ENCODE data around the gene VTI1A. TPM values are rescaled to one million over a fixed set of nuclear protein-coding genes. Genes with fewer than 3 reads are reported as not detected.

VTI1A gene
- total RNA-seq, 2 experiments from 2014 or later: 27.1 to 33.4 TPM

DNA sequence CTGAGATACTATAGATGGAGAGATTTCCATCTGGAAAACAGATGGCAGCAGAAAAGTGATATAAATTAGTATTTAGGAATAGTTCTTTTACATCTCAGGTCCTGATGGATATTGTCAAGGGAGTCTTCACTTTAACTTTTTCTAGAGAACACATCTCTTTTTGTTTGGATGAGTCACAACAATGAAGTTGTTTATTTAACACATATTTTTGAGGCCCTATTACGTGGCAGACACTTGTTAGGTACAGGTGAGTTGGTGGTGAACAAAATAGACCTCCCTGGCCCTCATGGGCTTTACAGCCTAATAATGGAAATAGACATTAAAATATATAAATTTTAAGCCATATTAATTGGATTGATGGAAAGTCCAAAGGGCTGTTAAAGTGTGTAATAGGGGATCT, 168.3 kb downstream of the VTI1A start:
- ATAC-seq: no peak
- H3K36me3 Mint-ChIP-seq (ENCODE audit: low read depth): peaks cover 24% of the 10 kb centered on the region
- no peak overlapping the region for H3K4me3 Mint-ChIP-seq
- no peak for DNase-seq
- H3K27ac Mint-ChIP-seq: no peak overlapping the region
- peaks cover 9% of the 10 kb centered on the region for H3K9me3 Mint-ChIP-seq (ENCODE audit: low read depth)
- intact Hi-C loops (cut with DNase I, micrococcal nuclease): no loop called here
- ChIA-PET POLR2A (no interaction called here), CTCF (no interaction called here)
- no peaks in the 10 kb centered on the region for H3K27me3 Mint-ChIP-seq
- no peaks in the 10 kb centered on the region for H3K4me1 Mint-ChIP-seq

DNA sequence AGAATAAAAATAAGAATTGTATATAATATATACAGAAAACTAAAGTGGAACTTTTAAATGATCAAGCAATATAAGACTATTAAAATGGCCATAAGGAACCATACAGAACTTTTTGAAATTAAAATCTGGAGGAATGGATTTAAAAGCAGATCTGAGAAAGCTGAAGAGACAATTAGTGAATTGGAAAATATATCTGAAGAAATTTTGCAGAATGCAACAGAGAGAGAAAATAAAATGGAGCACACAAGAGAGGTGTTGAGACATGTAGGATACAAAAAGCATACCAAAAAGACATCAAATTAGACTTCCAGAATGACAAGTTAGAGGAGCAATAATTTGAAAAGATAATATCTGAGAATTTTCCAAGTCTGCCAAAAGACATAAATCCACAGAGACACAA, 169.6 kb downstream of the VTI1A start:
- Mint-ChIP-seq H3K27me3 (no peaks in the 10 kb centered on the region), H3K4me3 (no peak overlapping the region), H3K4me1 (no peaks in the 10 kb centered on the region), H3K36me3 (ENCODE audit: low read depth) (peaks cover 20% of the 10 kb centered on the region), H3K9me3 (ENCODE audit: low read depth) (peaks cover 9% of the 10 kb centered on the region), H3K27ac (no peak overlapping the region)
- DNase-seq: no peak
- ChIA-PET POLR2A (no interaction called here), CTCF (no interaction called here)
- intact Hi-C loops (cut with DNase I, micrococcal nuclease): no loop called here
- ATAC-seq: no peak

DNA sequence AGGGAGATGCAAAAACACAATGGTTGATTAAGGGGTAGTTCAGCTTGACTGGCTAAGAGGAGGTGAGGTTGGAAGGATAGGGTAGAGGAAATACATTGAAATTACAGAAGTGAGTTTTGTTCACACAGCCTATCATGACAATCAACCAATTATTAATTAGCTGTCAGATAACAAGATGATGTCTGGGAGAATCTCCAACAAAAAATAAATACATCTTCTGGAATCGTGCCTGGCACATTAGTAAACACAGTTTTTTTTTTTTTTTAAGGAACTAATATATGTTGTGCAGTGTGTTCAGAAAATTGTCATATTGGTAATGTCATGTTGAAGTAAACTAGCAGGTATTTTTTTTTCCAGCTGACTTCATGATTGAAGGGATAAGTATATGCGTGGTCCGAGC, 171.8 kb downstream of the VTI1A start:
- Mint-ChIP-seq H3K9me3 (ENCODE audit: low read depth) (peaks cover 7% of the 10 kb centered on the region), H3K27me3 (no peaks in the 10 kb centered on the region), H3K4me1 (no peaks in the 10 kb centered on the region), H3K27ac (no peak overlapping the region), H3K4me3 (no peak overlapping the region), H3K36me3 (ENCODE audit: low read depth) (peaks cover 15% of the 10 kb centered on the region)
- DNase-seq: no peak
- POLR2A ChIA-PET: no interaction called here
- ATAC-seq: no peak
- intact Hi-C loops (cut with DNase I, micrococcal nuclease): no loop called here
- CTCF ChIA-PET: no interaction called here

DNA sequence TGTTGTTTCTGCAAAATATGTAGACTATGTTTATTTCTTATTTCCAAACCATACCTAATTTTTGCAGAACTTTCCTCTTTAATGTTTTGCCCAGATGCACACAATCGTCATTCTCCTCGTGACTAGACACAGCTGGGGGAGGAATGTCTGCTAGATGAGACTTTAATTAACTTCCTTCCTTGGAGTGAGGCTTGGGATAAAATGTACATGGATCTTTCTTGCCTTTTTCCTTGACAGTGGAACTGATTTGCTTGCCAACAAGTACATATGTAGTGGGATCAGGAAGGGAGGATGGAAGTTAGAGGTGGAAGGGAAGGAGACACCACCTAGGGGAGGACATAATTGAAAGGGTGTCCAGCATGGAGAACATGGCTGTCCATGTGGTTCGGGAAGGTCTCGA, 172.5 kb downstream of the VTI1A start:
- ATAC-seq (no peak), DNase-seq (no peak)
- POLR2A ChIA-PET: no interaction called here
- Mint-ChIP-seq H3K9me3 (ENCODE audit: low read depth) (peaks cover 7% of the 10 kb centered on the region), H3K36me3 (ENCODE audit: low read depth) (peaks cover 13% of the 10 kb centered on the region), H3K4me1 (no peaks in the 10 kb centered on the region), H3K27me3 (no peaks in the 10 kb centered on the region), H3K27ac (no peak overlapping the region), H3K4me3 (no peak overlapping the region)
- intact Hi-C loops (cut with DNase I, micrococcal nuclease): no loop called here
- CTCF ChIA-PET: no interaction called here

DNA sequence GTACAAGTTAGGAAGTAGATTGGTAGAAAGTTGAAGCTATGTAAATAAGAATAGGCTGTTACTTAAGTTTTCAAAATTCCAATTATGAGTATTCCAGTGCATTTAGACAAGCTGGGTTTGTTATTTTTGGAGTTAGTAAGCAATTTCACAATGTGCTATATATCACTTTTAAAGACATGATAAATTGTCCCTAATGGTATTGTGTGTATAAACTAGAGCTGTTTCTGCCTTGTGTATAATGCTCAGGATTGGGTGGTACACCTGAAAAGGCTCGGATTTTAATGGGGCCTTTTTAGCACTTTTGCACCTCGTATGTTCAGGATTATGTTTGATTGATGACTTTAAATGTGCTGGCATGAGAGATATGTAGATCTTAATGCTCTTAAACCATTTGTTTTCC, 175.8 kb downstream of the VTI1A start:
- POLR2A ChIA-PET: no interaction called here
- H3K36me3 Mint-ChIP-seq (ENCODE audit: low read depth): peaks cover 5% of the 10 kb centered on the region
- DNase-seq (no peak), ATAC-seq (no peak)
- H3K27me3 Mint-ChIP-seq: no peaks in the 10 kb centered on the region
- no peaks in the 10 kb centered on the region for H3K9me3 Mint-ChIP-seq (ENCODE audit: low read depth)
- H3K4me3 Mint-ChIP-seq: no peak overlapping the region
- H3K27ac Mint-ChIP-seq: no peak overlapping the region
- CTCF ChIA-PET: no interaction called here
- intact Hi-C loops (cut with DNase I, micrococcal nuclease): no loop called here
- no peaks in the 10 kb centered on the region for H3K4me1 Mint-ChIP-seq

DNA sequence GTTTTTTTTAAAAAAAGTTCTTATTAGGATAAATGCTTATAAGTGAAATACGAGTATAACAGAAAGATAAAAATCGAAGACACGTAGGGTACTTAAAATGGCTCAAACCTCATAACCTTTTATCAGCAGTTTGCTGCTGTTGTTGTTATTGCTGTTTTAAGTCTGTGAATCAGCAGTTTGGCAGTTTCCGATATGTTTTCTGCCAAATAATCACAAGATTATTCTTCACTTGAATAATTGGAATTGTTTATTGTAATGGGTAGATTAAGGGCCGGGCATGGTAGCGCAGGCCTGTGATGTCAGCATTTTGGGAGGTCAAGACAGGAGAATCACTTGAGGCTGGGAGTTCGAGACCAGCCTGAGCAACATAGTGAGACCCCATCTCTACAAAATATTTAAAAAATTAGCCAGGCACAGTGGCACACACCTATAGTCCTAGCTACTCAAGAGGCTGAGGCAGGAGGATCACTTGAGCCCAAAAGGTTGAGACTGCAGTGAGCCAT, 177.6 kb downstream of the VTI1A start:
- peaks cover 4% of the 10 kb centered on the region for H3K36me3 Mint-ChIP-seq (ENCODE audit: low read depth)
- H3K4me3 Mint-ChIP-seq: no peak overlapping the region
- ATAC-seq: no peak
- no peak overlapping the region for H3K27ac Mint-ChIP-seq
- DNase-seq: no peak
- CTCF ChIA-PET: no interaction called here
- POLR2A ChIA-PET: no interaction called here
- intact Hi-C loops (cut with DNase I, micrococcal nuclease): no loop called here
- no peaks in the 10 kb centered on the region for H3K4me1 Mint-ChIP-seq
- no peaks in the 10 kb centered on the region for H3K9me3 Mint-ChIP-seq (ENCODE audit: low read depth)
- no peaks in the 10 kb centered on the region for H3K27me3 Mint-ChIP-seq

DNA sequence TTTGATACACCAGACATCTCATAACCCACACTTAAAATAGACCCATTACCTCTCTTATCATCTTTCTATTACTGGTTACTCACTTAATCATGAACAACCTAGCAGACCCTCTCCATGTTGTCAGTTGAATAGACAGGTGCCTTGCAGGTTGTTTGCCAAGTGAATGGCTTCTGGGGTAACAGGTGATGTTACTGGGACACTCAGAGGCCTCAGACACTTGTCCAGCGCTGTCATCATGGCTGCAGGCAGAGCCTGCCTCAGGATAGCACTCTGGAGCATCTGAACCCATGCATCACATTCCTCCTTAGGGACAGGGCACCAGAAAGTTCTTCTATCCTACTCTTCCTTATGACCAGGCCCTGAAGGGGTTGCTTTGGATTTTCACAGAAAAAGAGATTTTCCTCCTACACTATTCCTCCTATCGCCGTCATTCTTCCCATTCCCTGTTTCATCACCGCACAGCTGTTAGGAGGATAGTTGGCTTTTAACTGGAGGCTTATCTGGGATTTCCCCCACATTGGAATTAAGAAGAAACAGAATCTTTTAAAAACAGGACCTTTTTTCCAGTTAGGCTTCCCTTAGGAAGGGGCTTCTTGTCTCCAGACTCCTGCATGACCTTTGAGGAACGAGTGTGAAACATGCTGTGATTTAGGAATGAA, 182.1 kb downstream of the VTI1A start:
- Mint-ChIP-seq H3K4me1 (no peaks in the 10 kb centered on the region), H3K9me3 (ENCODE audit: low read depth) (no peaks in the 10 kb centered on the region), H3K27me3 (no peaks in the 10 kb centered on the region), H3K36me3 (ENCODE audit: low read depth) (peaks cover 2% of the 10 kb centered on the region), H3K27ac (no peak overlapping the region), H3K4me3 (no peak overlapping the region)
- POLR2A ChIA-PET: no interaction called here
- ATAC-seq: no peak
- DNase-seq: no peak
- intact Hi-C loops (cut with DNase I, micrococcal nuclease): no loop called here
- CTCF ChIA-PET: no interaction called here

DNA sequence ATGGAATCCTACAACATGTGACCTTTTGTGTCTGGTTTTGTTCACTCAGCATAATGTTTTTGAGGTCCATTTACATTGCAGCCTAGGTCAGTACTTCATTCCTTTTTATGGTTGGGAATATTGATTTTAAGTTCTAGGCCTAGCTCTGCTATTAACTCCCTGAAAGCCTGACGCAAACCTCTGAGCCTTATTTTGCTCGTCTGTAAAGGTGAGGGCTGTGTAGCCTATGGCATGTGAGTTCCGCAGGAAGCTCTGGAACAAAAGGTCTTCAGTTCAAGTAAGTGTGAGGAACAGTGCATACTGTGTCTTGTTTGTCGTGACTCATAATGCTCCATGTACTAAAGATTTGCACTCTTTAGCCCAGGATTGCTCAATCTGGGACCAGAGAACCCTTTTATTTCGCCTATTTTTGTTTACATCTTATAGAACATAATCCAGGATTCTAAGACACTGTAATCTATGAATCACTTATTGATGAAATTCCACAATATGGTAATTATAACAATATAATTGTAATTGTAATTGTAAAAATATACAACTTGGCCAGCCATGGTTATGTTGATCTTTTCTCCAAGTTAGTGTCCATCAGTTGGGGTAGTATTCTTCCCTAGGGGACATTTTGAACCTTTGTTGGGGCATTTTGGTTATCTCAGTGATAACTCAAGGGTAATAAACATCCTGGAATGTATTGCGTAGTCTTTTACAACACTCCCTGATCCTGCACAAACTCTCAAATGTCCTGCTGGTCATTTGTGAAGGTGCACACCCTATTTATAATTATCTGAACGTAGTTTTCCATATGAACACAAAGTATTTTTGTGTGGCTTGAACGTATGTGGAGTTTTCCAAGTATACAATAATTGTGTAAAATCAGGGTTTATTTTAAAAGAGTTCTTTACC, 184.7 kb downstream of the VTI1A start:
- ChIA-PET POLR2A (no interaction called here), CTCF (no interaction called here)
- Mint-ChIP-seq H3K36me3 (ENCODE audit: low read depth) (peaks cover 2% of the 10 kb centered on the region), H3K9me3 (ENCODE audit: low read depth) (no peaks in the 10 kb centered on the region), H3K4me1 (no peaks in the 10 kb centered on the region), H3K27ac (no peak overlapping the region), H3K4me3 (no peak overlapping the region), H3K27me3 (no peaks in the 10 kb centered on the region)
- no peak for DNase-seq
- intact Hi-C loops (cut with DNase I, micrococcal nuclease): no loop called here
- ATAC-seq: no peak

DNA sequence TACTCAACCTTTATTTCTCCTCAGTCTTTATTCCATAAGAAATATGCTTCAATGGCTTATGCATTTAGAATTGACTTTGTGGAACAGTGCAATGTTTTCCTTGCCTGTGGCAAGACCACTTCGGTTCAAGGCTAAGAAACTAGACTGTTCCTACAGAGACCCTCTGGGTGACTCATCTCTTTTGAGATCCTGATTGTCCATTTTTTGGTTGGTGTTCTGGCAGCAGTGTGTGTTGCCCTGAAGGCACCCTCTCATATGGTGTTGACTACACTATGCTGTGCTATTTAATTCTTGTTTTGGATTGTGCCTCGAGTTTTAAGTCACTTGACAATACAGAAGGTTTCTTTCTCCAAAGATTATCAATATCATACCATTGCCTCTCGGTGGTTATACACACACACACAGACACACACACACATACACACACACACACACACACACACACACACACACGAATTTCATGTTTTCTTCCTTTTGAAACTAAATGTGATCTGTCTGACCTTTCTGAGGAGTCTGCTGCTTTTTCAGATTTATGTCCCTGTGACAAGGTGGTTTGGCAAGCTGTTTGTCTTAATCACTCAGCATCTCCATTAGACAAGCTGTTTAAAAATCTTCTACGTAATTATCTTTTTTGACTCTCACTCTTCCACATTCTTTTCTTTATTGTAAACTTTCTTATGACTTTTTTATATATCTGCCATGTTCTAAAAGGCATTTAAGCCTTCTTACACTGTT, 187.2 kb downstream of the VTI1A start:
- Mint-ChIP-seq H3K27ac (no peak overlapping the region), H3K36me3 (ENCODE audit: low read depth) (peaks cover 2% of the 10 kb centered on the region), H3K27me3 (no peaks in the 10 kb centered on the region), H3K4me3 (no peak overlapping the region), H3K9me3 (ENCODE audit: low read depth) (no peaks in the 10 kb centered on the region), H3K4me1 (no peaks in the 10 kb centered on the region)
- DNase-seq: no peak
- intact Hi-C loops (cut with DNase I, micrococcal nuclease): no loop called here
- CTCF ChIA-PET: no interaction called here
- POLR2A ChIA-PET: no interaction called here
- no peak for ATAC-seq

DNA sequence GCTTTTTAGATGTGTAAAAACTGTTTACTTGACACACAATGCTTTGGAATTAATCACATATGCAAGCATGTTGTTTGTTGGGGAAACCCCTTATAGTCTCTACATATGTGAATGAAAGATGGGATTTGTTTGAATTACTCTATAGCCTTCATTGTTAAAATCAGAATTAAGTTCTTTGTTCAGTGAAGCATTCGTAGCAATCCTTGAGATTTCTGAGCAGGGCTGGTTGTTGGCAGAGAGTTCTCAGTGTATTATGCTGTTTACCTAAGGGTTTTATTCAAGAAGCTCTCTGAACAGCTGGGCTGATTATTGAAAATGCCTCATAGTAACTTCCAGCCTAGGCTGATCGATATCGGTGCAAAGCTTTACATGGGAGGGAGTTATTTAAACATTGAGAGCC, 190.9 kb downstream of the VTI1A start:
- H3K4me3 Mint-ChIP-seq: no peak overlapping the region
- no peaks in the 10 kb centered on the region for H3K27me3 Mint-ChIP-seq
- POLR2A ChIA-PET: no interaction called here

DNA sequence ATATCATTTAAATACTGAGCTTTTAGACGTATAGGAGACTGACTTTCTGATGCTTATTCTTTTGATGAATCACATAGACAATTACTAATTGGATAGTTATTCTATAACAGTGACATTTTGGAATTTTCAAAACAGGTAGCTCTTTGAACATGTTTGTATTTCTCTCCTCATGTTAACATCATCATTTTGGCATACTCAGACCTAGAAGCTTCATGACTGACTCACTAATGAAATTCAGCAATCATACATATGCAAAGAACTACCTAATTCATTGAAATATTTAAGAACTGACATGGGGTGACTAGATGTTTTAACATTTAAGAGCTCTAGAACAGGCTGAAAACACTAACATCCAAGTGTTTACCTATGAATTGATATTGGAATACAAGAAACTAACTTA, 192.3 kb downstream of the VTI1A start:
- no peak overlapping the region for H3K4me3 Mint-ChIP-seq
- no peaks in the 10 kb centered on the region for H3K4me1 Mint-ChIP-seq
- POLR2A ChIA-PET: no interaction called here
- H3K36me3 Mint-ChIP-seq (ENCODE audit: low read depth): peaks cover 2% of the 10 kb centered on the region
- intact Hi-C loops (cut with DNase I, micrococcal nuclease): no loop called here
- no peak for DNase-seq
- ATAC-seq: no peak
- H3K9me3 Mint-ChIP-seq (ENCODE audit: low read depth): no peaks in the 10 kb centered on the region
- no peaks in the 10 kb centered on the region for H3K27me3 Mint-ChIP-seq
- no peak overlapping the region for H3K27ac Mint-ChIP-seq
- CTCF ChIA-PET: no interaction called here

More for the DNA sequence above, 190.9 kb downstream of the VTI1A start:
- Mint-ChIP-seq H3K27ac (no peak overlapping the region), H3K4me1 (no peaks in the 10 kb centered on the region), H3K36me3 (ENCODE audit: low read depth) (peaks cover 2% of the 10 kb centered on the region), H3K9me3 (ENCODE audit: low read depth) (no peaks in the 10 kb centered on the region)
- CTCF ChIA-PET: interaction anchor here (1.1 kb wide), 1 partner anchor 28 kb away, joined by 3 read pairs; no protein-coding TSS in a partner anchor
- ATAC-seq (no peak), DNase-seq (no peak)
- intact Hi-C loops (cut with DNase I, micrococcal nuclease): no loop called here

DNA sequence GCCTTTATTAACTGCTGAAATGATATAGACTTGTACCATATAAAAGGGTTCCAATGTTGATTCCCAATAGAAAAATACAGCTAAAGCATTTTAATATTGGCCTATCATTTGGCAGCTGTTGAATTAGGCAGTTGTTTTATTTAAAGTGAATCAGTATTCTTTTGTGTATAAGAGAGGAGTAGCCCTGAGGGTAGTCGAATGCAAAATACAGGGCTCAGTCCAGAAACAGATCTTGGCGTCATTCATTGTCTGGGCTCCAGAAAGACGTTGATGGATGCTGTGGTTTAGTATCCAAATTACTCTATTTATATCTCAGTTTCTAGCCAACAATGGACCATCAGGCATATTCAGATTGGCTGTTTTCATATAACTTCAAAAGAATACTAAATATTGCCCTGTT, 193.6 kb downstream of the VTI1A start:
- Mint-ChIP-seq H3K9me3 (ENCODE audit: low read depth) (no peaks in the 10 kb centered on the region), H3K4me1 (no peaks in the 10 kb centered on the region), H3K36me3 (ENCODE audit: low read depth) (peaks cover 2% of the 10 kb centered on the region), H3K27me3 (no peaks in the 10 kb centered on the region), H3K4me3 (no peak overlapping the region), H3K27ac (no peak overlapping the region)
- CTCF ChIA-PET: interaction anchor here (1.1 kb wide), 1 partner anchor 27 kb away, joined by 3 read pairs; no protein-coding TSS in a partner anchor
- intact Hi-C loops (cut with DNase I, micrococcal nuclease): no loop called here
- ATAC-seq (no peak), DNase-seq (no peak)
- POLR2A ChIA-PET: interaction anchor here (0.7 kb wide), 1 partner anchor 995 kb away, joined by 6 read pairs; no protein-coding TSS in a partner anchor
